ENCODE data around the gene NRP1. TPM values are rescaled to one million over a fixed set of nuclear protein-coding genes. Genes with fewer than 3 reads are reported as not detected.
A peak's percentile ranks its signal among the peaks of the same experiment; 100 is the strongest.

Gene NRP1
- total and polyA plus RNA-seq, 2 donors (not counting 3 experiments of a cell fraction or from before 2014, with no cell fraction given) = 122 to 306 TPM

- Histone ChIP-seq H3K9ac (replicated peaks; ENCODE audit: extremely low read depth, insufficient read depth, low read length) (no peak overlapping the region), H3K27ac (ENCODE audit: insufficient read depth, low read depth, low read length) (no peak overlapping the region), H4K20me1 (replicated peaks; ENCODE audit: control insufficient read depth, extremely low read depth, insufficient read depth, low read length) (no peaks in the 10 kb centered on the region), H3K36me3 (ENCODE audit: control insufficient read depth in 2 of 2, extremely low read depth in 1 of 2, insufficient read depth in 2 of 2, low read length in 2 of 2) (no peaks in the 10 kb centered on the region), H3K9me1 (replicated peaks; ENCODE audit: control insufficient read depth, extremely low read depth, insufficient read depth, low read length) (no peaks in the 10 kb centered on the region), H3K79me2 (ENCODE audit: control insufficient read depth, insufficient read depth, low read length) (no peaks in the 10 kb centered on the region), H3K9me3 (replicated peaks; ENCODE audit: control insufficient read depth, insufficient read depth, low read length) (peaks cover 5% of the 10 kb centered on the region), H3K4me3 (replicated peaks in 1 of 3; ENCODE audit: insufficient read depth in 1 of 3, low read depth in 1 of 3, low read length in 3 of 3) (no peak overlapping the region), H3K4me2 (ENCODE audit: insufficient read depth, low read length) (no peak overlapping the region), H2AFZ (ENCODE audit: low read depth, low read length) (no peak overlapping the region), H3K27me3 (ENCODE audit: control insufficient read depth in 2 of 2, insufficient read depth in 2 of 2, low read length in 2 of 2) (no peaks in the 10 kb centered on the region), H3K4me1 (ENCODE audit: control insufficient read depth, extremely low read depth, insufficient read depth, low read length) (peaks cover 37% of the 10 kb centered on the region)
- dilution Hi-C loops (cut with MboI; ENCODE audit: extremely low pct_ligation_motif_present, low sequenced_read_pairs) (no loop called here), intact Hi-C loops (cut with micrococcal nuclease) (loop anchor here (10.0 kb wide), 1 partner anchor 1218 kb away; no protein-coding TSS in a partner anchor)
- CTCF ChIA-PET = no interaction called here
- DNase-seq (ENCODE audit: low read depth, low spot score) (no peak), FAIRE-seq (peak; percentile 42)
- no TSS peak for BruUV-seq (replicated peaks)
- TF ChIP-seq MYC (IDR thresholded peaks at IDR 0.05; ENCODE audit: low read depth, low read length) (no peak), MAX (IDR thresholded peaks at IDR 0.05; ENCODE audit: insufficient read depth, insufficient read length) (no peak), GATA2 (IDR thresholded peaks at IDR 0.05; ENCODE audit: insufficient read depth, insufficient read length, low read depth, low read length) (peak; percentile 42), EZH2 (IDR thresholded peaks at IDR 0.05; ENCODE audit: borderline replicate concordance, low read depth, low read length, severe bottlenecking) (no peak)
- TF ChIP-seq, protein P1, sequence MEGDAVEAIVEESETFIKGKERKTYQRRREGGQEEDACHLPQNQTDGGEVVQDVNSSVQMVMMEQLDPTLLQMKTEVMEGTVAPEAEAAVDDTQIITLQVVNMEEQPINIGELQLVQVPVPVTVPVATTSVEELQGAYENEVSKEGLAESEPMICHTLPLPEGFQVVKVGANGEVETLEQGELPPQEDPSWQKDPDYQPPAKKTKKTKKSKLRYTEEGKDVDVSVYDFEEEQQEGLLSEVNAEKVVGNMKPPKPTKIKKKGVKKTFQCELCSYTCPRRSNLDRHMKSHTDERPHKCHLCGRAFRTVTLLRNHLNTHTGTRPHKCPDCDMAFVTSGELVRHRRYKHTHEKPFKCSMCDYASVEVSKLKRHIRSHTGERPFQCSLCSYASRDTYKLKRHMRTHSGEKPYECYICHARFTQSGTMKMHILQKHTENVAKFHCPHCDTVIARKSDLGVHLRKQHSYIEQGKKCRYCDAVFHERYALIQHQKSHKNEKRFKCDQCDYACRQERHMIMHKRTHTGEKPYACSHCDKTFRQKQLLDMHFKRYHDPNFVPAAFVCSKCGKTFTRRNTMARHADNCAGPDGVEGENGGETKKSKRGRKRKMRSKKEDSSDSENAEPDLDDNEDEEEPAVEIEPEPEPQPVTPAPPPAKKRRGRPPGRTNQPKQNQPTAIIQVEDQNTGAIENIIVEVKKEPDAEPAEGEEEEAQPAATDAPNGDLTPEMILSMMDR (IDR thresholded peaks at IDR 0.05; ENCODE audit: extremely low read depth in 1 of 2, insufficient read depth in 1 of 2, low read depth in 1 of 2, low read length in 2 of 2) = no peak
- POLR2A ChIA-PET = no interaction called here
Observed at GRCh38 chr10:33363106-33363505, 28.6 kb upstream of the NRP1 start.

GRCh38 chr10:33358016-33358415, 23.5 kb upstream of the NRP1 start:
- Histone ChIP-seq H3K27ac (ENCODE audit: insufficient read depth, low read depth, low read length) (no peak overlapping the region), H3K36me3 (ENCODE audit: control insufficient read depth in 2 of 2, extremely low read depth in 1 of 2, insufficient read depth in 2 of 2, low read length in 2 of 2) (no peaks in the 10 kb centered on the region), H3K4me2 (ENCODE audit: insufficient read depth, low read length) (no peak overlapping the region), H3K4me1 (ENCODE audit: control insufficient read depth, extremely low read depth, insufficient read depth, low read length) (peaks cover 1% of the 10 kb centered on the region), H3K27me3 (ENCODE audit: control insufficient read depth in 2 of 2, insufficient read depth in 2 of 2, low read length in 2 of 2) (no peaks in the 10 kb centered on the region), H3K9me1 (replicated peaks; ENCODE audit: control insufficient read depth, extremely low read depth, insufficient read depth, low read length) (no peaks in the 10 kb centered on the region), H3K9me3 (replicated peaks; ENCODE audit: control insufficient read depth, insufficient read depth, low read length) (no peaks in the 10 kb centered on the region), H3K79me2 (ENCODE audit: control insufficient read depth, insufficient read depth, low read length) (no peaks in the 10 kb centered on the region), H3K9ac (replicated peaks; ENCODE audit: extremely low read depth, insufficient read depth, low read length) (no peak overlapping the region), H2AFZ (ENCODE audit: low read depth, low read length) (no peak overlapping the region), H4K20me1 (replicated peaks; ENCODE audit: control insufficient read depth, extremely low read depth, insufficient read depth, low read length) (no peaks in the 10 kb centered on the region), H3K4me3 (replicated peaks in 1 of 3; ENCODE audit: insufficient read depth in 1 of 3, low read depth in 1 of 3, low read length in 3 of 3) (no peak overlapping the region)
- FAIRE-seq (no peak), DNase-seq (ENCODE audit: low read depth, low spot score) (no peak)
- ChIA-PET CTCF (interaction anchor here (1.2 to 1.3 kb wide), 2 partner anchors 13 to 21 kb away, joined by 4 read pairs; no protein-coding TSS in a partner anchor), POLR2A (no interaction called here)
- BruUV-seq (replicated peaks) = no TSS peak
- dilution Hi-C loops (cut with MboI; ENCODE audit: extremely low pct_ligation_motif_present, low sequenced_read_pairs) (no loop called here), intact Hi-C loops (cut with micrococcal nuclease) (no loop called here)
- TF ChIP-seq MYC (IDR thresholded peaks at IDR 0.05; ENCODE audit: low read depth, low read length) (no peak), EZH2 (IDR thresholded peaks at IDR 0.05; ENCODE audit: borderline replicate concordance, low read depth, low read length, severe bottlenecking) (no peak), JUN (IDR thresholded peaks at IDR 0.05; ENCODE audit: borderline replicate concordance, insufficient read depth, insufficient read length, low read depth) (no peak), POLR2A (IDR thresholded peaks at IDR 0.05; ENCODE audit: low read depth, low read length) (no peak)

All from endothelial cell of umbilical vein (primary cell).